ENCODE measurements around the gene PXYLP1.

The PXYLP1 gene

DNA sequence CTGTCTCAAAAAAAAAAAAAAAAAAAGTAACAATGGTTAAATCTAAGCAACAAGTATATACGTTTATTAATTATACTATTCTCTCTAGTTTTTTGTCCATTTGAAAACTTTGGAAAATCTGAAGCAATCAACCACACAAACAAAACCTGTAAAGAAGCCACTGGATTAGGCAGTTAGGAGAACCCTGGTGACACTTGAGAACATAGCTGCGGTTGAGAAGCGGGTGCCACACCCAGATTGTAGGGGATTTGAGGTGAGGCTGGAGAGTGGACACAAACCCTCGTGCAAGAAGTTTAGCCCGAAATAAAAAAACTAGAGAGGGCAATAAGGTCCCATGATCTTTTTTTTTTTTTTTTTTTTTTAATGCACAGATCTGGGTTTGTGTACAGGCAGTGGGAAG lies 110.8 kb downstream of the PXYLP1 start:
- Histone ChIP-seq H3K27me3 (ENCODE audit: insufficient read depth, low read length, poor library complexity, severe bottlenecking) (no peaks in the 10 kb centered on the region), H3K79me2 (ENCODE audit: insufficient read depth, low read length) (no peaks in the 10 kb centered on the region), H3K9me3 (ENCODE audit: insufficient read depth, low read depth, low read length) (no peaks in the 10 kb centered on the region), H4K20me1 (ENCODE audit: insufficient read depth, low read length, poor library complexity, severe bottlenecking) (no peaks in the 10 kb centered on the region), H2AFZ (ENCODE audit: low read length) (no peak overlapping the region), H3K4me3 (ENCODE audit: low read length, poor library complexity, severe bottlenecking) (no peak overlapping the region), H3K36me3 (ENCODE audit: insufficient read depth, low read length) (no peaks in the 10 kb centered on the region), H3F3A (ENCODE audit: low read depth) (no peaks in the 10 kb centered on the region), H3K9ac (ENCODE audit: low read depth, low read length, poor library complexity, severe bottlenecking) (no peak overlapping the region), H3K4me1 (ENCODE audit: insufficient read depth, low read length, poor library complexity, severe bottlenecking) (peaks cover 3% of the 10 kb centered on the region), H3K9me2 (replicated peaks; ENCODE audit: low read depth, low read length) (no peaks in the 10 kb centered on the region), H3K4me2 (ENCODE audit: low read depth, low read length, poor library complexity, severe bottlenecking) (no peak overlapping the region)
- TF ChIP-seq CTCF (conservative IDR thresholded peaks at IDR 0.05; ENCODE audit: low read length) (no peak), EZH2phosphoT487 (IDR thresholded peaks at IDR 0.05; ENCODE audit: borderline replicate concordance) (no peak)

GRCh38 chr3:141343077-141343476 lies 111.5 kb downstream of the PXYLP1 start:
- no peak overlapping the region for H3K4me3 ChIP-seq (ENCODE audit: low read length, poor library complexity, severe bottlenecking)
- no peaks in the 10 kb centered on the region for H3F3A ChIP-seq (ENCODE audit: low read depth)
- no peak overlapping the region for H2AFZ ChIP-seq (ENCODE audit: low read length)
- no peaks in the 10 kb centered on the region for H3K79me2 ChIP-seq (ENCODE audit: insufficient read depth, low read length)
- no peaks in the 10 kb centered on the region for H3K36me3 ChIP-seq (ENCODE audit: insufficient read depth, low read length)
- peaks cover 3% of the 10 kb centered on the region for H3K4me1 ChIP-seq (ENCODE audit: insufficient read depth, low read length, poor library complexity, severe bottlenecking)
- H3K27me3 ChIP-seq (ENCODE audit: insufficient read depth, low read length, poor library complexity, severe bottlenecking), result no peaks in the 10 kb centered on the region
- no peaks in the 10 kb centered on the region for H4K20me1 ChIP-seq (ENCODE audit: insufficient read depth, low read length, poor library complexity, severe bottlenecking)
- H3K9me2 ChIP-seq (replicated peaks; ENCODE audit: low read depth, low read length), result no peaks in the 10 kb centered on the region
- H3K9ac ChIP-seq (ENCODE audit: low read depth, low read length, poor library complexity, severe bottlenecking), result no peak overlapping the region
- TF ChIP-seq CTCF (conservative IDR thresholded peaks at IDR 0.05; ENCODE audit: low read length) (no peak), EZH2phosphoT487 (IDR thresholded peaks at IDR 0.05; ENCODE audit: borderline replicate concordance) (no peak)
- no peaks in the 10 kb centered on the region for H3K9me3 ChIP-seq (ENCODE audit: insufficient read depth, low read depth, low read length)
- H3K4me2 ChIP-seq (ENCODE audit: low read depth, low read length, poor library complexity, severe bottlenecking), result no peak overlapping the region

DNA sequence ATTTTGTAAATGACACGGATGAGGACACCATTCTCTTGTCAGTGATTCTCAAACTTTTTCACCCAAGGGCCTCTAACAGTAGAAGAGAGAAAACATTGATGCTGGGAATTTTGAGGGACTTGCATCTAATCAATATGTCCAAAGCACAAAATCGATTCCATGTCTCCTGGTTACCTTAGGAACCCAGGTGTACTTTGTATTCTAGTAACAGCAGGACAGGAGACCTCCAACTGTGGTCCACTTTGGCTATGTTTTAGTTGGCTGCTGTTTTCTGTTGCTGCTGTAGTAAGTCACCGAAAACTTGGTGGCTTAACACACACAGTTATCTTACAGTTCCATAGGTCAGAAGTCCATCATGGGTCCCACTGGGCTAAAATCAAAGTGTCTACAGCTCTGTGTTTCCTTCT lies 112.2 kb downstream of the PXYLP1 start:
- no peak overlapping the region for H3K4me2 ChIP-seq (ENCODE audit: low read depth, low read length, poor library complexity, severe bottlenecking)
- H3K36me3 ChIP-seq (ENCODE audit: insufficient read depth, low read length), result no peaks in the 10 kb centered on the region
- H3K79me2 ChIP-seq (ENCODE audit: insufficient read depth, low read length), result no peaks in the 10 kb centered on the region
- no peaks in the 10 kb centered on the region for H3K9me2 ChIP-seq (replicated peaks; ENCODE audit: low read depth, low read length)
- TF ChIP-seq CTCF (conservative IDR thresholded peaks at IDR 0.05; ENCODE audit: low read length), result no peak
- H4K20me1 ChIP-seq (ENCODE audit: insufficient read depth, low read length, poor library complexity, severe bottlenecking), result no peaks in the 10 kb centered on the region
- H3K4me3 ChIP-seq (ENCODE audit: low read length, poor library complexity, severe bottlenecking), result no peak overlapping the region
- H3F3A ChIP-seq (ENCODE audit: low read depth), result no peaks in the 10 kb centered on the region
- H3K9me3 ChIP-seq (ENCODE audit: insufficient read depth, low read depth, low read length), result no peaks in the 10 kb centered on the region
- no peak overlapping the region for H3K9ac ChIP-seq (ENCODE audit: low read depth, low read length, poor library complexity, severe bottlenecking)
- peaks cover 1% of the 10 kb centered on the region for H3K4me1 ChIP-seq (ENCODE audit: insufficient read depth, low read length, poor library complexity, severe bottlenecking)
- H2AFZ ChIP-seq (ENCODE audit: low read length), result no peak overlapping the region
- no peaks in the 10 kb centered on the region for H3K27me3 ChIP-seq (ENCODE audit: insufficient read depth, low read length, poor library complexity, severe bottlenecking)

All from Loucy (cell line).